Measurements from ENCODE around the gene KRT10. TPM values are rescaled to one million over a fixed set of nuclear protein-coding genes. Genes with fewer than 3 reads are reported as not detected.
"Not testable (repeated sequence)": the region's sequence is repeated elsewhere in the genome, so short reads cannot be mapped to it uniquely, and the experiment has no call there.

The KRT10 gene
- 90.7 TPM for polyA plus RNA-seq (2013, experiment 1 of 2; ENCODE audit: insufficient read length)
- 97.3 TPM for polyA plus RNA-seq (2013, experiment 2 of 2; ENCODE audit: insufficient read length)

GRCh38 chr17:40822132-40822812 is at the start of gene KRT10:
Gene KRT10, minus strand, starts transcription at chr17:40822614. Its CDS starts 29 bp downstream, at chr17:40822585.
- no peak for DNase-seq

- no peak for DNase-seq
Observed at GRCh38 chr17:40871316-40871715, 48.9 kb upstream of the KRT10 start.

- no peak for DNase-seq
Observed at GRCh38 chr17:40870136-40870535, 47.7 kb upstream of the KRT10 start.

- DNase-seq = no peak
Observed at GRCh38 chr17:40866838-40867237, 44.4 kb upstream of the KRT10 start, which contains the start of gene KRT12. Gene KRT12, minus strand, starts transcription at chr17:40867223. Its CDS starts 37 bp downstream, at chr17:40867186.

DNA sequence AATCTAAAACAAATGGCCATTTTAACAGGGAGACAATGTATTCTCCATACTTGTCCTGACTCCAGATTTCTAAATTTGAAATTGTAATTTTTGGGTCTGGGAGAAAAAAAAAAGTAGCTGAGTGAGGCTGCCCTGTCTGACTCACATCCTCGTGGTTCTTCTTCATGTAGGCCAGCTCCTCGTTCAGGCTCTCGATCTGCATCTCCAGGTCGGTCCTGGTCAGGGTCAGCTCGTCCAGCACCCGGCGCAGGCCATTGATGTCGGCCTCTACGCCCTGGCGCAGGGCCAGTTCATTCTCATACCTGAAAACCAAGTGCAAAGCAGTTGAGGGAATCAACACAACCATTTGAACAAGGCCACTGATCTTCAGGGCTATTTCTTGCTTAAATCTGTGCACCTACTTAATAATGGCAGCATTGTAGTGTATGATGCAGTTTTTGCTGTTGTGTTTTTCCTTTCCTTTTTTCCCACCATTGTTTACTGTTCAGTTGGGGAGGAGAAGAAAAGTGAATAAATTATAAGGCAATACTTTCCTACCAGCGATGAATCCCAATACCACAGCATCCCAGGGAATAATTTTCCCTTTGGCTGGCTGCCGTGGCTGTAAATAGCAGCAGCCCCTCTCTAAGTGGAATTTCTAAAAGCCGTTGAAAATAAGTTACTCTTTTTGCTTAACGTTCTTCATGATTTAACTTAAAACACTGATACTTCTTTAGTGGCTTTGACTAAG is 42.4 kb upstream of the KRT10 start:
- no peak for DNase-seq

DNA sequence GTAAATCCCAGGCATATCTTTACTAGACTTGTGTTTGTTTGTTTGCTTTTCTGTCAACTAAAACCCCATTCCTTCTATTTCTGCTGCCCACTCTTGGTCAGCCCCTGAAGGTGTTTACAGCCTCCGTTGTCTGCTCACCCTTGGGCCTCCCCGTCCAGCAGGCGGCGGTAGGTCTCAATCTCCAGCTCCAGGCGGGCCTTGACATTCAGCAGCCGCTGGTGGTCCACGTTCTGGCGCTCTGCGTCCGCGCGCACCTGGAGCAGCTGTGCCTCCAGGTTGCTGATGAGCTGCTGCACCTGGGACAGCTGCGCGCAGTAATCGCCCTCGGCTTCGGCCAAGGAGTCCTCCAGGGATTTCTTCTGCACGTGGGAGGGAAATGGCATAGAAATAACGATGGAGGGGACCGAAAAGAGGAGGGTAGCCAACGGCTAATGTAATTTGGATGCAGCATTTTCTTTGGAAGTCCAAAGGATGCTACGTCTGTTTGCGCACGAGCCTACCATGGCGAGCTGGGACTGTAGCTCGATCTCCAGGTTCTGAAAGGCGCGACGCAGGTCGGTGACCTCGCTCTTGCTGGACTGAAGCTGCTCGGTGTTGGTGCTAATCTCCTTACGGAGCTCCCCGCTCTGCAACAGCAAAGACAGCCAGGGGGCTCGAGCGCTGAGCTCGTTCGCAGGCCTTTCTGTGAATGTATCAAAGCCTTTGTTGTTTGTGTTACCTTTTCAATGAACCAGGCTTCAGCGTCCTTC is 40.7 kb upstream of the KRT10 start:
- DNase-seq = peak; percentile 7

- DNase-seq = no peak
Observed at GRCh38 chr17:40859536-40859935, 37.1 kb upstream of the KRT10 start.

DNA sequence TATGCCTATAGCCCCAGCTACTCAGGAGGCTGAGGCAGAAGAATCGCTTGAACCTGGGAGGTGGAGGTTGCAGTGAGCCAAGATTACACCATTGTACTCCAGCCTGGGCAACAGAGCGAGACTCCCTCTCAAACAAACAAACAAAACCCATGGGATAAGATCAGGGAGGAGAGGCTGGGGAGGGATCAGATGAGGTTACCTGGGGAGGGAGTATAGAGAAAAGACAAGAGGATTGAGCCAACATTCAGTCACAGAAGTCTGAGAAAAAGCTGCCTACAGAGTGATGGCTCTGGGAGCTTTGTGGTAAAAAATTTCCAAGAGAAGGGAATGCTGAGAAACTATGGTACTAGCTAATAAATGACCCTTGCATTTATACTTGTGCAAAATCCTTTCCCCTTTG is 36.3 kb upstream of the KRT10 start:
- not testable (repeated sequence) for DNase-seq

DNA sequence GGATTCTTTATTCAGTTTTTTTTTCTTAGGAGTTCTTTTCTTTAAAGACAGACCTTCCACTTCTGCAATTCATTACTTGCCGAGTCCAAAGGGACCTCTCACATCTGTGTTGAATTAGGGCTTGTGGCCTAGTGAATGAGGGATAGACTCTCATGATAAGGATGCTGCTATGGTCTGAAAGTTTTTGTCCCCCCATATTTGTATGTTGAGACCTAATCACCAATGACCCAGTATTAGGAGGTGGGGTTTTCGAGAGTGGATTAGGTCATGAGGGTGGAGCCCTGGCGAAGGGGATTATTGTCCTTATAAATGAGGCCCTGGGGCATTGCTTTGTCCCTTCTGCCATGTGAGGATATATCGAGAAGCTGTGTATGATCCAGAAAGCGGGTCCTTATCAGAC is 35.1 kb upstream of the KRT10 start:
- DNase-seq = peak; percentile 81

DNA sequence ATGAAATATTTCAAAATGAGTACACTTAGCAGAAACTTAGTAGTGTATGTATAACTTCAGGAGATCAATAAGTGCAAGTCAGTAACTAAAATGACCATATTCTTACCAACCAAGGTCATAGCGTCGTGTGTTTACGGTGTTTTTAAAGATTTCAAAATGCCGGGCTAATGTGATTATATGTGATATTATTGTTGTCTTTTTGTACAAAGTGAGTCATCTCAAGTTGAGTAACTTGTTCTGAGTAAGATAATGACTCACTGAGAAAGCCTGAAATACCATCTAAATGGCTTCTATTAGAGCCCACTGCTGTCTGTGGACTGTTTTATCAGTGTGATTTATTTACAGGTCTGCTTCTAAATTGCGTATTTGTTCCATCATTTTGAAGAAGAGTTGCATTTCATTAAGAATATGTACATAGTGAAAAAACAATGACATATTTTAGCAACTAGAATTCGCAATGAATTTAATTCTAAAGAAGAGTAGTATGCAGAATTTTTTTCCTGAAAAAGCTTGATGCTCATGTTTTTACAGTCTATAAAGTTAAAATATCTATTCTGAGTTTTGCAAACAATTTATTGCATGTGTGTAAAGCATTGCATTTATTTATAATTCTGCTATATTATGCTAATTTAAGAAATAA is 31.9 kb upstream of the KRT10 start:
- peak; percentile 81 for DNase-seq

DNA sequence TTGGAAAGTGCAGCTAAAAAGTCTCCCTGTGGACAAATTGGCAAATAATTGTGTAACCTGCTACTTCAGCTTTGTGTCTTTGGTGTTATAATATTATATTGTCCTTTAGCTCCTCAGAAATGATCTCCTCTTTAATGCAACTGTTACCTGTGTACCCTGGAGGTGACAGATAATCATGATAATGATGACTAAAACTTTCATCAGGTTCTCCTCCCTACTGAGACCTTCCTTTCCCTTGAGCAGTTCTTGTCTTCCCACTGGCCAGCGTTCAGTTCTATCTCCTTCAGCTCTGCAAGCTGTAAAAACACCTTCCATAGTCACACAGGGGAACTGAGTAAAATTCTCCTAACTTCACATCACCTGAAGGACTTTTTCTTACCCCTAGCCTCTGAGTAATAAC is 29.9 kb upstream of the KRT10 start:
- no peak for DNase-seq

DNA sequence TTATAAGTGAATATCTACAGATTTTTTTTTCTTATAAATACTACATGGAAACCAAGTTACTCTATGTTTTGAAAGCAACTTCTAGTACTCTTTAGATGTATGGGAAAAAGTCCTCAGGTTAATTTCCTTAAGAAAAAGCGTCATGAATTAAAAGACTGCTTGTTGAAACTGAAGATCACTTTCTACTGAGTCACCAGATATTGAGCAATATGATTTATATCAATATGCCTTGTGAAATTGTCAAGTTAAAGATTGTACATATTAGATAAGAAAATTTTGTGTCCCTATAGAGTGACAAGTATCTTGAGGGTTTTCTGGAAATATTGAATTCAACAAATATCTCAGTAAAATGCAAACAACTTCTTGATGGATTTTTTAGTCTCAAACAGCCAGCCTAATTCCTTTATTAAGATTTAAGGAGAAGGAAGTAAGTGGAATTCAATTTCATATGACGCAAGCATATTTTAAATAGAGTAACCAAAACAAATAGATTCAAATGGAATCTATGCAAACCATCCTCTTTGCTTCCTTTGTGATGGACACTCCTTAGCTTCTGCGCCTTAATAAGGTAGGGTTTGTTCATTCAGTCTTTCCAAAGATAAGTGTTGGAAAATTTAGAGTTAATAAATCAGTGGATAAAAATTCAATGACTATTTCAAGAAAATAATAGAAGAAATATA is 28.0 kb upstream of the KRT10 start:
- DNase-seq = peak; percentile 1

- DNase-seq = no peak
Observed at GRCh38 chr17:40849723-40850122, 27.3 kb upstream of the KRT10 start.

GRCh38 chr17:40848583-40849235 is 26.3 kb upstream of the KRT10 start:
- DNase-seq = no peak

GRCh38 chr17:40846515-40847144 is 24.2 kb upstream of the KRT10 start:
- no peak for DNase-seq

GRCh38 chr17:40844671-40845107 is 22.3 kb upstream of the KRT10 start:
- no peak for DNase-seq

DNA sequence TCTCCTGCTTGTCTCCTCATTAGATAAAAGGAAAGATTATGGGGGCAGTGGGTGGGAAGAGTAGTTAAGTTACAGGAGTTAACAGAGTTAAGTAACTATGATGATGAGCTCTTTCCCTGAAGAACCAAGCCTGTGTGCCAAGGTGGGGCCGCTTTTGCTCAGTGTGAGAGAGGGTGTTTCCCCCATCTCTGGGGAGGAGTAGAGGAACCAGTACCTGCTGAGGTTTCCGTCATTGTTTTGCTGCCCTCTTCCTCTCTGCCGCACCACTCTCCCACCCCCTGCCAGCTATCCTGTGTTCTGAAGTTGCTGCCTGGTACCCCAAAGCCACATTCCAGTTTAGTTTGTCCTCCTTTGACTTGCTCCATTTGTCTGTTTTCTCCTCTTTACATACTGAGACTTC is 20.8 kb upstream of the KRT10 start:
- no peak for DNase-seq

DNA sequence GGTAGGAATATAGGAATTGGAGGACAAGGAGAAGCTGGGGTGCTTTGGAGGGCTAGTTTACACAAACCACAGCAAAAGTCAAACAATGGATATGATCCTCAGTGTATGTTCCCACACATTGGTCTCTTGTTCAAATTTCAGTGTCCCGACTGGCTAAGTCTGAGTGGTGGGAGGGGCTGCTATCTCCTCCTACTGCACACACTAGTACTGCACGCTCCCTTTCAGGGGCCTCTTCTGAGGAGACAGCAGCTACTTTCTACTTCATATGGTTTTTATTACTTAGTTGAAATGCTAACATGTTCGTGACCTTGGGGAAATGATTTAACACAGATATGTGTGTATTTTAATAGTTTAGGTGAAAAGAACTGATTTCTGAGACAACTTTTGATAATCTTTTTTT is 18.8 kb upstream of the KRT10 start:
- DNase-seq = peak; percentile 31

GRCh38 chr17:40839194-40839593 is 16.8 kb upstream of the KRT10 start:
- no peak for DNase-seq

DNA sequence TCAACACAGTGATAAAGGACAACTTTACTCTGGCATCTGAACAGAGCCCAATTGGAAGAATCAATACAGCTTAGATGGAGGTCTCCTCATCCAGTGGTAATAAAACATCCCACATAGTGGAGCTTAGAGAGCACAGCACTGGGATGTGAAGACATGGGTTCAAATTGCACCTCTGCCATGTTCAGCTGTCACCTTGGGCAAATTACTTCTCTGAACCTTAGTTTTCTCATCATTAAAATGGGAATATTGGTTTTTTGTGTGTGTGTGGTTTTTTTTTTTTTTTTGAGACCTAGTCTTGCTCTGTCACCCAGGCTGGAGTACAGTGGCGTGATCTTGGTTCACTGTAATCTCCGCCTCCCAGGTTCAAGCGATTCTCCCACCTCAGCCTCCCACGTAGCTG is 13.6 kb upstream of the KRT10 start:
- no peak for DNase-seq

DNA sequence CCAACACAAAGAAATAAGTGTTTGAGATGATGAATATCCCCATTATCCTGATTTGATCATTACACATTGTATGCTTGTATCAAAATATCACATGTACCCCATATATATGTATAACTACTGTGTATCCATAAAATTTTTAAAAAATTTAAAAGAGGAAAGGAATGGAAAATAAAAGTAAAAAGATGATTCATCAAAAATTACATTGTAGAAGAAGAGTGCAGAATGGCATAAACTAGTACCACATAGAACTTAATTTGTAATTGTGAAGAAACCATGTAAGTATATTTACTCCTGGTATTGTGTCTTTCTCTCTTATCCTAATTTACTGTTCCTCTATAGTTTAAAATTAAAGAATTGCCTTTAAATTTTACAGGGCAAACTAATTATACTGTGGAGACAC is 11.5 kb upstream of the KRT10 start:
- DNase-seq = no peak
